ENCODE measurements around the gene SULF2.

The SULF2 gene

GRCh38 chr20:47733892-47734291 lies 51.4 kb downstream of the SULF2 start:
- no peak for DNase-seq

GRCh38 chr20:47730744-47731143 lies 54.5 kb downstream of the SULF2 start:
- no peak for DNase-seq

- DNase-seq, result no peak
These were observed 55.8 kb downstream of the SULF2 start for GRCh38 chr20:47729472-47729871.

- DNase-seq, result no peak
These were observed 57.3 kb downstream of the SULF2 start for GRCh38 chr20:47727909-47728361.

- peak; percentile 81 to 93 for DNase-seq
These were observed 58.0 kb downstream of the SULF2 start for GRCh38 chr20:47727170-47727880.

GRCh38 chr20:47726632-47727031 lies 58.6 kb downstream of the SULF2 start:
- no peak for DNase-seq

GRCh38 chr20:47725248-47725973 lies 59.9 kb downstream of the SULF2 start:
- peak; percentile 85 to 86 for DNase-seq

- DNase-seq, result no peak
These were observed 60.4 kb downstream of the SULF2 start for GRCh38 chr20:47724910-47725247.

GRCh38 chr20:47724396-47724795 lies 60.9 kb downstream of the SULF2 start:
- no peak for DNase-seq

- no peak for DNase-seq
These were observed 62.0 kb downstream of the SULF2 start for GRCh38 chr20:47723322-47723721.

GRCh38 chr20:47720636-47721427 lies 64.4 kb downstream of the SULF2 start:
- no peak for DNase-seq

GRCh38 chr20:47719625-47720024 lies 65.7 kb downstream of the SULF2 start:
- no peak for DNase-seq

GRCh38 chr20:47719211-47719610 lies 66.1 kb downstream of the SULF2 start:
- DNase-seq, result no peak

- no peak for DNase-seq
These were observed 66.9 kb downstream of the SULF2 start for GRCh38 chr20:47718398-47718797.

- DNase-seq, result no peak
These were observed 67.9 kb downstream of the SULF2 start for GRCh38 chr20:47717421-47717820.

GRCh38 chr20:47713878-47714450 lies 71.3 kb downstream of the SULF2 start:
- no peak for DNase-seq

GRCh38 chr20:47713163-47713562 lies 72.1 kb downstream of the SULF2 start:
- no peak for DNase-seq

- no peak for DNase-seq
These were observed 74.1 kb downstream of the SULF2 start for GRCh38 chr20:47711046-47711752.

- DNase-seq, result no peak
These were observed 74.6 kb downstream of the SULF2 start for GRCh38 chr20:47710665-47711045.

GRCh38 chr20:47708953-47709833 lies 76.1 kb downstream of the SULF2 start:
- DNase-seq, result no peak

GRCh38 chr20:47708140-47708807 lies 77.0 kb downstream of the SULF2 start:
- DNase-seq, result no peak

Data from CD4-positive, alpha-beta T cell treated with Interleukin-4 for 1 hour (primary cell).